Endothelial cell of umbilical vein (primary cell): ENCODE results near the gene ZMYM5. TPM values are rescaled to one million over a fixed set of nuclear protein-coding genes. Genes with fewer than 3 reads are reported as not detected.

ENCODE experiments used
- BruUV-seq: library from RNA; stranded (reverse); fragments of 400-500 nt; replicated peaks from 2 replicates; lab custom pipeline; 2021; lab: Mats Ljungman, UMichigan
- CTCF ChIA-PET: fragments of 300-600, 350-600 bp; sonication (Branson Sonifier 250); formaldehyde crosslinking; loops from one replicate; lab custom pipeline; 2021; ENCODE audit warnings: antibody characterized with exemption, inconsistent platforms; lab: Charles Lee
- POLR2A ChIA-PET: fragments of 300-600, 350-600 bp; sonication (Branson Sonifier 250); formaldehyde crosslinking; loops from one replicate; lab custom pipeline; 2021; ENCODE audit warnings: antibody characterized with exemption, inconsistent platforms; lab: Charles Lee
- DNase-seq: peaks from one replicate; pipeline ENCODE4 v3.0.0-alpha.2; 2011; ENCODE audit warnings: low read depth, low spot score
- FAIRE-seq: peaks from 2 replicates; lab custom pipeline; 2011; peaks lifted over from hg19 to GRCh38; lab: Jason Lieb, UNC
- H2AFZ ChIP-seq: 2 replicates; pipeline ENCODE4 v1.6.0; 2012; ENCODE audit warnings: low read depth, low read length, control low read depth, inconsistent platforms
- H3K27ac ChIP-seq: 2 replicates; pipeline ENCODE4 v1.5.1; 2011; ENCODE audit warnings: low read depth, mild to moderate bottlenecking, control low read depth, low read length, moderate library complexity; ENCODE audit not compliant: insufficient read depth
- H3K27me3 ChIP-seq, 2 experiments: 2 replicates each; pipeline versions ENCODE4 v1.6.0 to v1.6.1; 2011; ENCODE audit warnings: low read length in 2 of 2, mixed read lengths in 1 of 2; ENCODE audit not compliant: control insufficient read depth in 2 of 2, insufficient read depth in 2 of 2
- H3K36me3 ChIP-seq, 2 experiments: 2 replicates in 1 of 2; 3 replicates in 1 of 2; pipeline ENCODE4 v1.5.1; 2011; ENCODE audit warnings: low read length in 2 of 2, mild to moderate bottlenecking in 1 of 2, moderate library complexity in 1 of 2; ENCODE audit not compliant: control insufficient read depth in 2 of 2, insufficient read depth in 2 of 2; ENCODE audit errors: extremely low read depth in 1 of 2
- H3K4me1 ChIP-seq: 3 replicates; pipeline ENCODE4 v1.5.1; 2011; ENCODE audit warnings: mild to moderate bottlenecking, low read length; ENCODE audit not compliant: control insufficient read depth, insufficient read depth; ENCODE audit errors: extremely low read depth
- H3K4me2 ChIP-seq: 2 replicates; pipeline ENCODE4 v1.6.1; 2011; ENCODE audit warnings: low read length, control low read depth, mixed read lengths; ENCODE audit not compliant: insufficient read depth
- H3K4me3 ChIP-seq, 3 experiments: fragments of 200-600 bp in 1 of 3; sonication (generic), shearing (Covaris generic) in 1 of 3; replicated peaks in 1 of 3; 2 replicates each; pipeline ENCODE4 v1.5.1; 2011 to 2016; ENCODE audit warnings: control low read depth in 3 of 3, low read length in 3 of 3, mild to moderate bottlenecking in 2 of 3, inconsistent platforms in 1 of 3, low read depth in 1 of 3, moderate library complexity in 1 of 3; ENCODE audit not compliant: insufficient read depth in 1 of 3
- H3K79me2 ChIP-seq: 2 replicates; pipeline ENCODE4 v1.6.0; 2012; ENCODE audit warnings: low read length, inconsistent platforms; ENCODE audit not compliant: control insufficient read depth, insufficient read depth
- H3K9ac ChIP-seq: replicated peaks from 2 replicates; pipeline ENCODE3; 2011; ENCODE audit warnings: low read length, control low read depth; ENCODE audit not compliant: insufficient read depth; ENCODE audit errors: extremely low read depth
- H3K9me1 ChIP-seq: replicated peaks from 3 replicates; pipeline ENCODE4 v1.6.0; 2011; ENCODE audit warnings: mild to moderate bottlenecking, low read length; ENCODE audit not compliant: control insufficient read depth, insufficient read depth; ENCODE audit errors: extremely low read depth
- H3K9me3 ChIP-seq: replicated peaks from 2 replicates; pipeline ENCODE4 v1.5.1; 2012; ENCODE audit warnings: low read length, inconsistent platforms; ENCODE audit not compliant: control insufficient read depth, insufficient read depth
- H4K20me1 ChIP-seq: replicated peaks from 2 replicates; pipeline ENCODE3; 2011; ENCODE audit warnings: mild to moderate bottlenecking, low read length; ENCODE audit not compliant: control insufficient read depth, insufficient read depth; ENCODE audit errors: extremely low read depth
- CTCF ChIP-seq, 2 donors: IDR thresholded peaks; 1 replicate in 1 of 2; 2 replicates in 1 of 2; pipeline ENCODE4 v1.5.1; 2011; ENCODE audit warnings: low read length in 2 of 2, mild to moderate bottlenecking in 2 of 2, moderate library complexity in 2 of 2, control low read depth in 1 of 2, inconsistent platforms in 1 of 2, low read depth in 1 of 2; ENCODE audit not compliant: insufficient read depth in 1 of 2; ENCODE audit errors: extremely low read depth in 1 of 2
- EZH2 ChIP-seq: IDR thresholded peaks from 2 replicates; pipeline ENCODE4 v1.6.1; 2012; ENCODE audit warnings: borderline replicate concordance, low read depth, mild to moderate bottlenecking, moderate library complexity, low read length, inconsistent platforms; ENCODE audit not compliant: severe bottlenecking
- FOS ChIP-seq: IDR thresholded peaks from 2 replicates; pipeline ENCODE4 v1.6.1; 2011; ENCODE audit warnings: mild to moderate bottlenecking, low read length, moderate library complexity, borderline replicate concordance; ENCODE audit not compliant: insufficient read depth
- GATA2 ChIP-seq: IDR thresholded peaks from 2 replicates; pipeline ENCODE4 v1.7.0; 2011; ENCODE audit warnings: low read depth, mild to moderate bottlenecking, moderate library complexity, mixed read lengths, low read length; ENCODE audit not compliant: insufficient read length, insufficient read depth
- JUN ChIP-seq: IDR thresholded peaks from 2 replicates; pipeline ENCODE4 v1.6.1; 2011; ENCODE audit warnings: borderline replicate concordance, low read depth; ENCODE audit not compliant: insufficient read length, insufficient read depth
- MAX ChIP-seq: IDR thresholded peaks from 2 replicates; pipeline ENCODE4 v1.6.1; 2011; ENCODE audit not compliant: insufficient read depth, insufficient read length
- MYC ChIP-seq: IDR thresholded peaks from one replicate; pipeline ENCODE4 v1.6.1; 2011; ENCODE audit warnings: mild to moderate bottlenecking, low read depth, low read length
- POLR2A ChIP-seq: IDR thresholded peaks from 2 replicates; pipeline ENCODE4 v1.6.1; 2012; ENCODE audit warnings: low read depth, mild to moderate bottlenecking, control low read depth, low read length
- POLR2AphosphoS5 ChIP-seq: IDR thresholded peaks from 2 replicates; pipeline ENCODE4 v1.6.1; 2012; ENCODE audit warnings: low read depth, mild to moderate bottlenecking, control low read depth, low read length, moderate library complexity; ENCODE audit not compliant: insufficient read depth
- dilution Hi-C: fragments of 300-500 bp; cut with MboI; formaldehyde crosslinking; loops from one replicate; pipeline ENCODE4 v1.15.0; 2019; ENCODE audit warnings: low sequenced_read_pairs; ENCODE audit not compliant: extremely low pct_ligation_motif_present
- intact Hi-C: fragments of 100-400 bp; cut with micrococcal nuclease; formaldehyde crosslinking; loops from one replicate; pipeline ENCODE4 v1.10.0; 2022
- polyA plus RNA-seq, 4 experiments: library from polyadenylated mRNA; depleted of rRNA in 3 of 4; stranded (reverse) in 3 of 4; unstranded in 1 of 4; fragments of >200 nt; gene quantifications; 2 replicates each; pipeline versions ENCODE4 v1.2.1 to v1.2.3, GENCODE V29; 2011 to 2012; ENCODE audit warnings: missing spikeins in 1 of 4
- total RNA-seq: library from RNA; stranded (reverse); gene quantifications from 2 replicates; pipeline ENCODE4 v1.2.3, GENCODE V29; 2021

Gene ZMYM5
- total and polyA plus RNA-seq, 2 donors (not counting 3 experiments of a cell fraction or from before 2014, with no cell fraction given): 4.9 to 10.1 TPM

GRCh38 chr13:19791953-19792537 is 71.4 kb downstream of the ZMYM5 start:
- peaks cover 8% of the 10 kb centered on the region for H3K4me1 ChIP-seq
- ChIA-PET POLR2A (no interaction called here), CTCF (no interaction called here)
- no peak overlapping the region for H3K4me3 ChIP-seq
- H3K9ac ChIP-seq: no peak overlapping the region
- H3K4me2 ChIP-seq: no peak overlapping the region
- H3K36me3 ChIP-seq: no peaks in the 10 kb centered on the region
- DNase-seq: no peak
- dilution Hi-C loops: no loop called here
- TF ChIP-seq GATA2 (no peak), EZH2 (no peak), MAX (no peak), POLR2A (no peak), FOS (no peak), POLR2AphosphoS5 (no peak), MYC (no peak), JUN (no peak), CTCF (IDR thresholded peaks at IDR 0.05; ENCODE audit: extremely low read depth in 1 of 2, insufficient read depth in 1 of 2, low read depth in 1 of 2, low read length in 2 of 2) (no peak)
- no peak overlapping the region for H2AFZ ChIP-seq
- FAIRE-seq: no peak
- intact Hi-C loops: no loop called here
- no peaks in the 10 kb centered on the region for H3K79me2 ChIP-seq
- no peaks in the 10 kb centered on the region for H3K9me1 ChIP-seq
- no peaks in the 10 kb centered on the region for H3K9me3 ChIP-seq
- H3K27me3 ChIP-seq: no peaks in the 10 kb centered on the region
- no peak overlapping the region for H3K27ac ChIP-seq
- no TSS peak for BruUV-seq
- H4K20me1 ChIP-seq: no peaks in the 10 kb centered on the region
